HepG2 (cell line): ENCODE results near the gene EIF4G3.

ENCODE experiments used
- POLR2A ChIP-seq, 2 experiments: IDR thresholded peaks; 2 replicates each; pipeline ENCODE4 v1.6.1; 2011; ENCODE audit warnings: low read depth in 2 of 2, low read length in 2 of 2, mild to moderate bottlenecking in 1 of 2, moderate library complexity in 1 of 2; ENCODE audit not compliant: insufficient read depth in 1 of 2
- PTBP1 ChIP-seq: fragments of 200-400 bp; formaldehyde crosslinking; IDR thresholded peaks from 2 replicates; pipeline ENCODE4 v1.6.1; 2018; ENCODE audit warnings: low read length, low read depth; ENCODE audit not compliant: poor library complexity, severe bottlenecking
- ZFP36L1 ChIP-seq: sonication (generic); formaldehyde crosslinking; IDR thresholded peaks from 2 replicates; pipeline ENCODE4 v1.8.0; 2022; ENCODE audit warnings: mild to moderate bottlenecking, missing genetic modification reagents, moderate library complexity
- TF ChIP-seq, protein P1 (sequence below): sonication (generic); formaldehyde crosslinking; IDR thresholded peaks from 2 replicates; pipeline ENCODE4 v1.5.0; 2020; ENCODE audit warnings: missing genetic modification reagents
- TF ChIP-seq, protein P2 (sequence below): sonication (generic); formaldehyde crosslinking; IDR thresholded peaks from 2 replicates; pipeline ENCODE4 v1.5.0; 2020; ENCODE audit warnings: mild to moderate bottlenecking, missing genetic modification reagents, moderate library complexity
- TF ChIP-seq, protein P3 (sequence below): IDR thresholded peaks from 2 replicates; pipeline ENCODE4 v1.4.0; 2020; ENCODE audit warnings: mild to moderate bottlenecking, missing genetic modification reagents
- TF ChIP-seq, protein P4 (sequence below): IDR thresholded peaks from 2 replicates; pipeline ENCODE4 v1.6.1; 2012; ENCODE audit warnings: low read length, improper control_type of control experiment

DNA sequence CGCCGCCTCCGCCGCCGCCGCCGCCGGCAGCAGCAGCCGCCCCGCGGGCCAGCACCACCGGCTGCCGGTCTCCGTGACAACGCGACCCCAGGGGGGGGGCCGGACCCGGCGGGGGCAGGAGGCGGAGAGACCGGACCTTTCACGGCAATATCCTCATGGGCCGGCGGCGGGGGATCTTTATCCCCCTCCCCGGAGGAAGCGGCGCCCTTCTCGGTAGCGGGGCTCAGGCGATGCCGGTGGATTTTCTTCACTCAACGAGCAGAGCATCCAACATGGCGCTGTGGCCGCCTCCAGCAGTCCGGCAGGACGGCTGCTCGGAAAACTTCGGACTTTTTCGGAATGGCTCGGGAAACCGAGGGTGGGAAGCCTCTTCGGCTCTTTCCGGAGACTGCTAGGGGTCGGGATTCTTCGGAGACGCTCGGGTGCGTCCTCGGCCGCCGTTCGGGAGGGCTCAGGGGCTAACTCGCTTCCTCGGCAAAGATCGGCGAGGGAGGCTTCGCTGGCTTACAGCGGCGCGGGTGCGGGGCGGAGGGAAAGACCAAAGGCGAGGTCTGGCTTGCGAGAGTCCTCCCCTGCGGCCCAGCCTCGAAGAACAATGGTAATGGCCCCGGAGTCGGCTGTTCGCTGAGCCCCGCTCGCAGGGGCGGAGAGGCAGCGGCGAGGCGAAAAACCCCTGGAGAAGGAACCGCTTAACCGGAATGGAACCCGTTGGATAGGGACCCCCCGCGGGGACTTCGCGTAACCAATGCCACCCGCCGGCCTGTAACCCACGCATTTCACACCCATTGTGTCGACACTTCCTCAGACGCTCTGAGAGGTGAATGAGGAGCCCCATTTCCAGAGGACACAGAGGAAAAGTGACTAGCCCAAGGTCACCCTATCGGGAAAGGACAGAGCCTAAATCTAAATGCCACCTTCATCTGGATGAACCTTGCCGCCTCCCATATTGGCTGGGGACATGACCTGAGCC is at the start of gene EIF4G3:
- TF ChIP-seq PTBP1 (no peak), POLR2A (IDR thresholded peaks at IDR 0.05; ENCODE audit: insufficient read depth in 1 of 2, low read depth in 2 of 2, low read length in 2 of 2) (peak; percentile 81 to 90), ZFP36L1 (CRISPR knock-in tag) (no peak)
- TF ChIP-seq, protein P1, sequence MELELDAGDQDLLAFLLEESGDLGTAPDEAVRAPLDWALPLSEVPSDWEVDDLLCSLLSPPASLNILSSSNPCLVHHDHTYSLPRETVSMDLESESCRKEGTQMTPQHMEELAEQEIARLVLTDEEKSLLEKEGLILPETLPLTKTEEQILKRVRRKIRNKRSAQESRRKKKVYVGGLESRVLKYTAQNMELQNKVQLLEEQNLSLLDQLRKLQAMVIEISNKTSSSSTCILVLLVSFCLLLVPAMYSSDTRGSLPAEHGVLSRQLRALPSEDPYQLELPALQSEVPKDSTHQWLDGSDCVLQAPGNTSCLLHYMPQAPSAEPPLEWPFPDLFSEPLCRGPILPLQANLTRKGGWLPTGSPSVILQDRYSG (CRISPR knock-in tag): no peak
- TF ChIP-seq, protein P2, sequence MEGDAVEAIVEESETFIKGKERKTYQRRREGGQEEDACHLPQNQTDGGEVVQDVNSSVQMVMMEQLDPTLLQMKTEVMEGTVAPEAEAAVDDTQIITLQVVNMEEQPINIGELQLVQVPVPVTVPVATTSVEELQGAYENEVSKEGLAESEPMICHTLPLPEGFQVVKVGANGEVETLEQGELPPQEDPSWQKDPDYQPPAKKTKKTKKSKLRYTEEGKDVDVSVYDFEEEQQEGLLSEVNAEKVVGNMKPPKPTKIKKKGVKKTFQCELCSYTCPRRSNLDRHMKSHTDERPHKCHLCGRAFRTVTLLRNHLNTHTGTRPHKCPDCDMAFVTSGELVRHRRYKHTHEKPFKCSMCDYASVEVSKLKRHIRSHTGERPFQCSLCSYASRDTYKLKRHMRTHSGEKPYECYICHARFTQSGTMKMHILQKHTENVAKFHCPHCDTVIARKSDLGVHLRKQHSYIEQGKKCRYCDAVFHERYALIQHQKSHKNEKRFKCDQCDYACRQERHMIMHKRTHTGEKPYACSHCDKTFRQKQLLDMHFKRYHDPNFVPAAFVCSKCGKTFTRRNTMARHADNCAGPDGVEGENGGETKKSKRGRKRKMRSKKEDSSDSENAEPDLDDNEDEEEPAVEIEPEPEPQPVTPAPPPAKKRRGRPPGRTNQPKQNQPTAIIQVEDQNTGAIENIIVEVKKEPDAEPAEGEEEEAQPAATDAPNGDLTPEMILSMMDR (CRISPR knock-in tag): no peak
- TF ChIP-seq, protein P3, sequence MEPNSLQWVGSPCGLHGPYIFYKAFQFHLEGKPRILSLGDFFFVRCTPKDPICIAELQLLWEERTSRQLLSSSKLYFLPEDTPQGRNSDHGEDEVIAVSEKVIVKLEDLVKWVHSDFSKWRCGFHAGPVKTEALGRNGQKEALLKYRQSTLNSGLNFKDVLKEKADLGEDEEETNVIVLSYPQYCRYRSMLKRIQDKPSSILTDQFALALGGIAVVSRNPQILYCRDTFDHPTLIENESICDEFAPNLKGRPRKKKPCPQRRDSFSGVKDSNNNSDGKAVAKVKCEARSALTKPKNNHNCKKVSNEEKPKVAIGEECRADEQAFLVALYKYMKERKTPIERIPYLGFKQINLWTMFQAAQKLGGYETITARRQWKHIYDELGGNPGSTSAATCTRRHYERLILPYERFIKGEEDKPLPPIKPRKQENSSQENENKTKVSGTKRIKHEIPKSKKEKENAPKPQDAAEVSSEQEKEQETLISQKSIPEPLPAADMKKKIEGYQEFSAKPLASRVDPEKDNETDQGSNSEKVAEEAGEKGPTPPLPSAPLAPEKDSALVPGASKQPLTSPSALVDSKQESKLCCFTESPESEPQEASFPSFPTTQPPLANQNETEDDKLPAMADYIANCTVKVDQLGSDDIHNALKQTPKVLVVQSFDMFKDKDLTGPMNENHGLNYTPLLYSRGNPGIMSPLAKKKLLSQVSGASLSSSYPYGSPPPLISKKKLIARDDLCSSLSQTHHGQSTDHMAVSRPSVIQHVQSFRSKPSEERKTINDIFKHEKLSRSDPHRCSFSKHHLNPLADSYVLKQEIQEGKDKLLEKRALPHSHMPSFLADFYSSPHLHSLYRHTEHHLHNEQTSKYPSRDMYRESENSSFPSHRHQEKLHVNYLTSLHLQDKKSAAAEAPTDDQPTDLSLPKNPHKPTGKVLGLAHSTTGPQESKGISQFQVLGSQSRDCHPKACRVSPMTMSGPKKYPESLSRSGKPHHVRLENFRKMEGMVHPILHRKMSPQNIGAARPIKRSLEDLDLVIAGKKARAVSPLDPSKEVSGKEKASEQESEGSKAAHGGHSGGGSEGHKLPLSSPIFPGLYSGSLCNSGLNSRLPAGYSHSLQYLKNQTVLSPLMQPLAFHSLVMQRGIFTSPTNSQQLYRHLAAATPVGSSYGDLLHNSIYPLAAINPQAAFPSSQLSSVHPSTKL (CRISPR knock-in tag): peak; percentile 23; the same call in 1 of the 2 replicates
- TF ChIP-seq, protein P4, sequence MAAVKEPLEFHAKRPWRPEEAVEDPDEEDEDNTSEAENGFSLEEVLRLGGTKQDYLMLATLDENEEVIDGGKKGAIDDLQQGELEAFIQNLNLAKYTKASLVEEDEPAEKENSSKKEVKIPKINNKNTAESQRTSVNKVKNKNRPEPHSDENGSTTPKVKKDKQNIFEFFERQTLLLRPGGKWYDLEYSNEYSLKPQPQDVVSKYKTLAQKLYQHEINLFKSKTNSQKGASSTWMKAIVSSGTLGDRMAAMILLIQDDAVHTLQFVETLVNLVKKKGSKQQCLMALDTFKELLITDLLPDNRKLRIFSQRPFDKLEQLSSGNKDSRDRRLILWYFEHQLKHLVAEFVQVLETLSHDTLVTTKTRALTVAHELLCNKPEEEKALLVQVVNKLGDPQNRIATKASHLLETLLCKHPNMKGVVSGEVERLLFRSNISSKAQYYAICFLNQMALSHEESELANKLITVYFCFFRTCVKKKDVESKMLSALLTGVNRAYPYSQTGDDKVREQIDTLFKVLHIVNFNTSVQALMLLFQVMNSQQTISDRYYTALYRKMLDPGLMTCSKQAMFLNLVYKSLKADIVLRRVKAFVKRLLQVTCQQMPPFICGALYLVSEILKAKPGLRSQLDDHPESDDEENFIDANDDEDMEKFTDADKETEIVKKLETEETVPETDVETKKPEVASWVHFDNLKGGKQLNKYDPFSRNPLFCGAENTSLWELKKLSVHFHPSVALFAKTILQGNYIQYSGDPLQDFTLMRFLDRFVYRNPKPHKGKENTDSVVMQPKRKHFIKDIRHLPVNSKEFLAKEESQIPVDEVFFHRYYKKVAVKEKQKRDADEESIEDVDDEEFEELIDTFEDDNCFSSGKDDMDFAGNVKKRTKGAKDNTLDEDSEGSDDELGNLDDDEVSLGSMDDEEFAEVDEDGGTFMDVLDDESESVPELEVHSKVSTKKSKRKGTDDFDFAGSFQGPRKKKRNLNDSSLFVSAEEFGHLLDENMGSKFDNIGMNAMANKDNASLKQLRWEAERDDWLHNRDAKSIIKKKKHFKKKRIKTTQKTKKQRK: no peak
